Stimulated activated CD8-positive, alpha-beta memory T cell treated with anti-CD3 and anti-CD28 coated beads, Interleukin-2, amount 100 ng/mL, for 48 hours (primary cell): ENCODE data around the gene ARL2BP.
"Not testable (repeated sequence)": the region's sequence is repeated elsewhere in the genome, so short reads cannot be mapped to it uniquely, and the experiment has no call there.

Experiments
- DNase-seq, 2 donors: peaks; one replicate each; pipeline ENCODE4 v3.0.0-alpha.2; 2020; ENCODE audit warnings: low read depth in 2 of 2

Gene ARL2BP

GRCh38 chr16:57244767-57245471 is at the start of gene ARL2BP:
TSS of gene ARL2BP (plus strand) at chr16:57245259. CDS start at chr16:57245368, 109 bp downstream.
- peak; percentile 96 to 97 for DNase-seq

DNA sequence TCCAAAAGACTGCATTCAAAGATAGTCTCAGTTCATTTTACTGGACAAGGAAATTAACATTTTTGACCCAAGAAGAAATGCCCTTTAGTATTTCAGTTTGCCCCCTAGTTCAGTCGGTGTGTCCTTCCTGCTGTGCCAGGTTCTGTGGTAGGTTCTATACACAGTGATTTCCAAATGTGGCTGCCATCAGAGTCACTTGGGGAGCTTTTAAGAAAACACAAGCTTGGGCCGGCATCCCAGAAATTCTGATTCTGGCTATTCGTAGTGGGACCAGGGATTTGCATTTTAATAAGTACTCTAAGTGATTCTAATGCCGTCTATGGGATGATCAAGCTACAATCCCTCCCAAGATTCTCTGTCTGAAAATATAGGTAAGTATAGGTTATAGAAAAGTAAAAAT is 48.8 kb upstream of the ARL2BP start:
- DNase-seq, result no peak

GRCh38 chr16:57196753-57197152 is 48.3 kb upstream of the ARL2BP start:
- no peak for DNase-seq

GRCh38 chr16:57200321-57200720 is 44.7 kb upstream of the ARL2BP start:
- not testable (repeated sequence) for DNase-seq

- not testable (repeated sequence) for DNase-seq
Observed at GRCh38 chr16:57200926-57201325, 44.1 kb upstream of the ARL2BP start.

DNA sequence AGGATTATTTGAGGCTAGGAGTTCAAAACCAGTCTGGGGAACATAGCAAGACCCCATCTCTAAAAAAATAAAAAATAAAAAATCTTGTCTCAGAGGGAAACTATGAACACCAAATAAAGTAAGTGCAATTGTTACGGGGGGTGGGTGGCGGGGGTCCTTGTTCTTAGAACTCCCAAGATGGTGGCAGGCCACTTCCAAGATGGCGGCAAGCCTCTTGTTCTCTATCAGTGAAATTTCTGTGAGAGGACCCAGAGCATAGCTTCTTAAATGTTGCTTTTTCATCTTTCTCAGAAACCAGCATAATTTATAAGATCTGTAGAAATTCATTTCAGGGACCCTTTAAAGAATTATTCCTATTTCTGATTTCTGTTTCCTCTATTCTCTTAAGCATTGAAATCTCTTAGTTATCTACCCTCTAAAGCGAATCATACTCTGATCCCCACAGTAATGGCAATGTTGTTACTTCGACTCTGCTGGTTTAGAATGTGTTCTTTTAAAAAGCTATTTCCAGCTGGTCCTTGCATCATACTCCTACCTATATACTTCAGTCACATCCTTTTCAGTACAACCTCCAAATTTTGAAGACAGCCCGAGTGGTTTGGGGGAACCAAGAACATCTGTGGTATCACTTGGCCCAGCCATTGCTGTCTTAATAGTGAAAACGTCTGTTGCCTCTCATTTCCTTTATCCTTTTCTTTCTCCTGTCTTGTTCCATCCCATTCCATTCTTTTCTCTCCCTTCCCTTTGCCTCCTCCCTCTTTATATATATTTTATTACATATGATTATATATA is 42.8 kb upstream of the ARL2BP start:
- DNase-seq, result no peak

DNA sequence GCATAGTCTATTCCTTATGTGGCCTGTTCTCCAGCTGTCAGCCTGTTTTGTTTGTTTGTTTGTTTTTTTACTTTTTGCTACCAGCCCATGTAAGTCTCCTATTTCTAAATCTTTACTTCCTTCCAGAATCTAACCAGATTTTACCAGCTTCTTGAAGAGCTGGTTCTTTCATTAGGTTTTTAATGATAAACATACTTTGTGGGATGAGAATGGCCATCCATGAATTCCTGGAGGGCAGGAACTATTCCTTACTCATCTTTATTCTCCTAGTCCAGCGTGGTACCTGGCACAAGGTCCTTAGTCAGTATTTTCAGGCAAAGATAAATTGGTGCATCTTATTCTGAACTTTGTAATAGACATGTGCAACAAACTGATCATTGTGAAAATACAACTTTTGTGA is 41.6 kb upstream of the ARL2BP start:
- DNase-seq, result no peak

DNA sequence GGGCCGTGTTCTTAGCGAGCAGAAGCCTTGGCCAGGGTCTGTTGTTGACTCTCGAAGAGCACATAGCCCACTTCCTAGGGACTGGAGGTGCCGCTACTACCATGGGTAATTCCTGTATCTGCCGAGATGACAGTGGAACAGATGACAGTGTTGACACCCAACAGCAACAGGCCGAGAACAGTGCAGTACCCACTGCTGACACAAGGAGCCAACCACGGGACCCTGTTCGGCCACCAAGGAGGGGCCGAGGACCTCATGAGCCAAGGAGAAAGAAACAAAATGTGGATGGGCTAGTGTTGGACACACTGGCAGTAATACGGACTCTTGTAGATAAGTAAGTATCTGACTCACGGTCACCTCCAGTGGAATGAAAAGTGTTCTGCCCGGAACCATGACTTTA is 40.4 kb upstream of the ARL2BP start:
- no peak for DNase-seq

DNA sequence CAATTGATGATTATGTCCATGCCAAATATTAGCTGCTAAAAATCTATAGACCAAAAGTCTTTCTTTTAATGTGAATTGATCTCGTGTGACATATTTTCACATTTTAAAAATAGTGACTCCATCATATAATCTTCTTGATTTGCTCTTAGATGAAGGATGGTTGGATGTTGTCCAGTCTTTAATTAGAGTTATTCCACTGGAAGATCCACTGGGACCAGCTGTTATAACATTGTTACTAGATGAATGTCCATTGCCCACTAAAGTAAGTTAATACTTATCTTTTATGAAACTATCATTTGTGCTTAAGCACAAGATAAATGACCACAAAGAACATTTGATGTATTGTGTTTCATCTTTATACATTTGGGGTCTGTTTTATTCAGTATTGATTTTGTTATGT is 36.1 kb upstream of the ARL2BP start:
- no peak for DNase-seq

- DNase-seq, result no peak
Observed at GRCh38 chr16:57209780-57210179, 35.3 kb upstream of the ARL2BP start.

DNA sequence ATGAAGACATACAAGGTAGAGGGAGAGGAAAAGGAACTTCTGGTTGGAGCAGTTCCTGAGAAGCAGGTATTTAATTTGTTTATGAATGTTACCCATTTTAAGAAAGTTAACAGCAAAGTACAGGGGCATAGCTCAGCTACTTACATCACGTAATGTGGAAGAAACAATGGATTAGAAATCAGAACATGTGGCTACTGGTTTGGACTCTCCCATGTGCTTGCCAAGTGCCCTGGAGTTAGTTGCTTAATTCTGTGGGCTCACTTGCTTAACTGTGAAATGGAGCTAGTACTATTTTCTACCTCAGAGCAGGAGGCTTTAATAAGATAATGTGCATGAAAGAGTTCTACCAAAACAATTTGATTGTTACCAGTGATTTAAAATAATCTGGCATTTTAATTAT is 31.6 kb upstream of the ARL2BP start:
- DNase-seq, result no peak

GRCh38 chr16:57216968-57217367 is 28.1 kb upstream of the ARL2BP start:
- no peak for DNase-seq

DNA sequence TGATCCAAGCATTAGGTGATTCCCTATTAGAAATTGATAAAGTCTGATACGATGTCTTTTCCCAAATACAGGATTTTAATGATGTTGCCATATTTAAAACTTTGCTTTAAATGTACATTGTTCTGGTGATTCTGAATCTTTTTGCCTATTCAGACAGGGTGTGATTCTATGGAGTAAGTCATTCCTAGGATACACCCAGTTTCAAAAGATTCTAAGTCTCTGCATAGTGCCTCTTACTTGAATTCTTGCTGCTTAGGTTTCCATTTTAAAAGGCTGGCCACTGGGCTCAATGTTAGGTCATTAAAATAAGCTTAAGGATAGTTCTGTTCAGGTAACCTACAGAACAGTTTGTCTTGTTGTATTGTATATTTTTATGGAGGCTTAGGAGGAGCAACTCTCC is 22.0 kb upstream of the ARL2BP start:
- no peak for DNase-seq

DNA sequence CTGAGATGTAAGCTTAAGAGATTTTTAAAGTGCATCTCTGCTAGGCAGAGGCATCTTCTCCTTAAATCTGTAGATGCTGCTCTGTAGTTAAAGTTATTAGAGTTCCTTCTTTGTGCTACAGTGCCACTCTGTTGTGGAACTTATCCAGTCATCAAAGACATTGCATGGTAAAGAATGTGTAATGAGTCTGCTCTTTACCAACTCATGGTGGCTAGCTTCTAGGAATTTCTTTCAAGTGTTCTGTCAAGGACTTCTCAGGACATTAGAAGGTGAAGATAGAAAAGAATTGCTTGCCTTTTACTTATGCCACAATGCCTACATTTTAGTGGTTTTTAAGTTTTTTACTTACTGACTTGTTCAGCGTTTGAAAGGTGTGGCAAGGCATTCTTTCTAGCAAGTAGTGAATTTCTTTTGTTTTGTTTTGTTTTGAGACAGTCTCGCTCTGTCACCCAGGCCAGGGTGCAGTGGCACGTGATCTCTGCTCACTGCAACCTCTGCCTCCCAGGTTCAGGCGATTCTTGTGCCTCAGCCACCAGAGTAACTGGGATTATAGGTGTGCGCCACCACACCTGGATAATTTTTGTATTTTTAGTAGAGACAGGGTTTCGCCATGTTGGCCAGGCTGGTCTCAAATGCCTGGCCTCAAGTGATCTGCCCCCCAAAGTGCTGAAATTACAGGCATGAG is 20.3 kb upstream of the ARL2BP start:
- no peak for DNase-seq

- DNase-seq, result no peak
Observed at GRCh38 chr16:57225978-57226377, 19.1 kb upstream of the ARL2BP start.

DNA sequence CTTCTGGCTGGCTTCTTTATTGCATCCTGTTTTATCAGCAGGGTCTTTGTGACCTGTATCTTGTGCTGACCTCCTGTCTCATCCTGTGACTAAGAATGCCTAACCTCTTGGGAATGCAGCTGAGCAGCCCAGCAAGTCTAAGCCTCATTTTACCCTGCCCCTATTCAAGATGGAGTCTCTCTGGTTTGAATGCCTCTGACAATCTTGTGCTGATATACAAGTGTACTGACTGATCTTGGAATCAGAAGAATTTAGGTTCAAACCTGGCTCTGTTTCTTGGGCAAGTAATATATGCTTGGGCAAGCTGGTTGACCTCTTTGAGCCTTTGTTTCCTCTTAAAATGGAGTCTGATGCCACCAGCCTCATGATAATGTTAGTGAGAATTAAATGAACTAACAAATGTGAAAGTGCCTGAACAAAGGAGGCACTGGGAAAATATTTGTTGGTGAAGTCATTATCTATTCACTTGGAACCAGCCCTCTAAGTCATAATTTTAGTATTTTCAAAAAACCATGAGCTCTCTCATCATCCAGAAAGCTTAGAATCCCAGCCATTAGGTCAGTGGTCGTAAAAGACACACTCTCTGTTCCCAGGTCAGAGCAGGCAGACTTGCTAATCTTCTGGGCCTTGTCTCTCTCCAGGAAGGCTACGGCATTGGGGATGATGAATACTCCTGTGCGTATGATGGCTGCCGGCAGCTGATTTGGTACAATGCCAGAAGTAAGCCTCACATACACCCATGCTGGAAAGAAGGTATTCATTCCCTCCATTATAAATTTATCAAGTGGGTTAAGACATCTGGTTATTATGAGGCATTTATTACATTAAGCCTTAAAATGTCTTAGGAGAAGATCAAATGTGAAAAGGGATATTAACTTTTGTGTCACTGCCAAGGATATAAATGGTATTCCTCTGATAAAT is 18.1 kb upstream of the ARL2BP start:
- no peak for DNase-seq

DNA sequence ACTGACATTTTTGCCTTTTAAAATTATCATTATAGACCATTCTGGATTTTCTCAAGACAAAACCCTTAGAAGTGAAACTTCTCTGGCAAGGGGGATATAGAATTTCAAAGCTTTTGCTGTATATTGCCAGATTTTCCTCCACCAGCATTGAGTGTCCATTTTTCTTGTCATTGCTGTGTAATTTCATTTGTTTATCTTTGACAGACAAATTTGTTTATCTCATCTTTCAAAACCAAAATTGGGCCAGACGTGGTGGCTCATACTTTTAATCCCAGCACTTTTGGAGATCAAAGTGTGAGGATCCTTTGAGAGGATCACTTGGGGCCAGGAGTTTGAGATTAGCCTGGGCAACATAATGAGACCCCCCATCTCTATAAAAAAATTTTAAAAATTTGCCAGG is 16.0 kb upstream of the ARL2BP start:
- no peak for DNase-seq

DNA sequence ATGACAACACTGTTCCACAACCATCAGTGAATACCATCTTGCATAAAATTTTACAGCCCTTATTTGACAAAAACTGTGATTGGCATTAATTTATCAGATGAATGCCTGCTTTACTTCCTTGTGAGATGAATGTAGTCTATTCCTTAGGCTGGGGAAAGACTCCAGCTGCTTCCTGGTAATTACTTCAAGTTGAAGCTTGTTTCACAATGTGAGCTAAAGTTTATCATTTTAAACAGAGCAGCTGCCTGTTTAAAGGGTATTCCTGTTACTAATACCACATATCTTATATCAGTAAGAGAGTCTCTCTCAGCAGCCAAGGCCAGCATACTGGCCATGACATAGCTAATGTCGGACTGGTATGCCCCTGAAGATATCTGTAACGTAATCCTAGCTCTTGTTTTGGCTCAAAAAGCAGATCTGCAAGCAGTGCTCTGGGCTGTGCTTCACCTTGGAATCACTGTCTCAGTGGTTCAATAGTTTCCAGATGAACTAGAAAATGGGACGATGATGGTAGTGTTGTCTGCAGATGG is 13.2 kb upstream of the ARL2BP start:
- DNase-seq, result no peak

DNA sequence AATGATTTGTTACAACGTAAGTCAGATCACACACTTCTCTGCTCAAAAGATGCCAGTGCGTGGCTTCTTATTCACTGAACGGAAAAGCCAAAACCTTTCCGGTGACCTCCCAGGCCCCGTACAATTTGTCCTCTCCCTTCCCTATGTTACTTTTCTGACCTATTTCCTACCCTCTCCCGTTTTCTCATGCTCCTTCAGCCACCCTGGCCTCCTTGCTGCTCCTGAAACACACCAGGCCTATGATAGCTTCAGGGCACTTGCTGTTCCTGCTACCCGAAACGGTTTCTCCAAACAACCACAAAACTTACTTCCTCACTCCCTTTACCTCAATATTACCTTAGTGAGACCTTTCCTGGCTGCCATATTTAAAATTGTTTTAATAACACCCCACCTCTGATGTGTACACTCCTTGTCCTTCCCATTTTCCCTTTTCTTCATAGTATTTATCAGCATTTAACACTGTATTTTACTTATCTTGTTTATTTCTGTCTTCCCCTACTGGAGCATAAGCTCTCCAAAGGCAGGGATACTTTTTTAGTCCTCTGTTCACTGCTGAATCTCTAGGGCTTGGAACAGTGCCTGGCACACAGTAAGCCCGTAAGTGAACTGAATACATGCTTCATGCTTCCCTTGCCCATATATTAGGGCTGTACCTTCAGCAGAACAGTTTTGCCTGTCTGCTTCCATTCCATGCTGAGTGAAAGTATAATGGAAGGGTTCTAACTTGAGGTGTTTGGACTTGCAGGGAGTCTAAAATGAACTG is 10.9 kb upstream of the ARL2BP start:
- no peak for DNase-seq

DNA sequence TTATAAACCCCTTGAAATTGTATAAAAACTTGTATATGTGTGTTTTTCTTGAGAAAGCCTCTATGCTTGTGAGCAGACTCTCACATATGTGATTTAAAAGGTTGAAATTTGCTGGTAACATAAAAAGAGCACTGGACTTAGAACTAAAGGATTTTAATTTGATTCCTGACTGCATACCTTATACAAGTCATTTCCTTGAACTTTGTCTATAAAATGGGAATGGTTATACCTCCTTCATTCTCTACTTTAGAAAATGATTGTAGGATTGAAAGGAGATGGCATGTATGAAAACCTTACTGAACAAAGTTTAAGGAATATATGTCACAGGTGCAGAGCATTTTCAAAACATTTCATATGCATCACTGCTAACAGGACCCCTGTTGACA is 10.4 kb upstream of the ARL2BP start:
- no peak for DNase-seq
